Activated naive CD8-positive, alpha-beta T cell (primary cell): ENCODE data around the gene STAT6.

Experiments used
- H3K27ac Mint-ChIP-seq: one replicate; pipeline ENCODE4 v1.8.0; 2021; ENCODE audit warnings: mixed read lengths
- H3K27me3 Mint-ChIP-seq: one replicate; pipeline ENCODE4 v1.8.0; 2021; ENCODE audit warnings: mixed read lengths
- H3K36me3 Mint-ChIP-seq: one replicate; pipeline ENCODE4 v1.8.0; 2021; ENCODE audit warnings: mixed read lengths
- H3K4me1 Mint-ChIP-seq: one replicate; pipeline ENCODE4 v1.8.0; 2021; ENCODE audit warnings: low read depth, mixed read lengths
- H3K4me3 Mint-ChIP-seq: one replicate; pipeline ENCODE4 v1.8.0; 2021; ENCODE audit warnings: mild to moderate bottlenecking, mixed read lengths
- H3K9me3 Mint-ChIP-seq: one replicate; pipeline ENCODE4 v1.8.0; 2021; ENCODE audit warnings: low read depth, mixed read lengths

The STAT6 gene

DNA sequence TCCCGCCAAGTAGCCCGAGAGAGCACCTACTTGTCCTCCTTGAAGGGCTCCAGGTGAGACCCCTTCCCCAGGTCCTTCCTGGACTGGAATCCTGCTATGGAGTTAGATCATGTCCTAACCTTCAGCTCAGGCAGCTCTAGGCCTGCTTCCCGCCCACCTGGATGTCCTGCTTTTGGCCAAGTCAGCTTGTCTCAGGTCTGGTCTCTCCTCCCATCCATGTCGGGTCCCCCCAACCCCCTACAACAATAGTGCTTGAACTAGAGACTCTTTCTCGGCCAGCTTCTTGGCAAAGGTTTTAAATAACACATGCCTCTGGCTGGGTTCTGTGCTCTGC is 18.7 kb downstream of the STAT6 start:
- peaks cover 53% of the 10 kb centered on the region for H3K4me1 Mint-ChIP-seq
- no peaks in the 10 kb centered on the region for H3K27me3 Mint-ChIP-seq
- H3K9me3 Mint-ChIP-seq: no peaks in the 10 kb centered on the region
- H3K4me3 Mint-ChIP-seq: peak overlapping the region; percentile 74
- peaks cover 3% of the 10 kb centered on the region for H3K36me3 Mint-ChIP-seq
- H3K27ac Mint-ChIP-seq: peak overlapping the region; percentile 83

GRCh38 chr12:57091638-57092528 is 19.3 kb downstream of the STAT6 start:
- no peaks in the 10 kb centered on the region for H3K9me3 Mint-ChIP-seq
- H3K36me3 Mint-ChIP-seq: peaks cover 3% of the 10 kb centered on the region
- peak overlapping the region; percentile 95 for H3K4me3 Mint-ChIP-seq
- no peaks in the 10 kb centered on the region for H3K27me3 Mint-ChIP-seq
- peak overlapping the region; percentile 83 for H3K27ac Mint-ChIP-seq
- H3K4me1 Mint-ChIP-seq: peaks cover 53% of the 10 kb centered on the region

DNA sequence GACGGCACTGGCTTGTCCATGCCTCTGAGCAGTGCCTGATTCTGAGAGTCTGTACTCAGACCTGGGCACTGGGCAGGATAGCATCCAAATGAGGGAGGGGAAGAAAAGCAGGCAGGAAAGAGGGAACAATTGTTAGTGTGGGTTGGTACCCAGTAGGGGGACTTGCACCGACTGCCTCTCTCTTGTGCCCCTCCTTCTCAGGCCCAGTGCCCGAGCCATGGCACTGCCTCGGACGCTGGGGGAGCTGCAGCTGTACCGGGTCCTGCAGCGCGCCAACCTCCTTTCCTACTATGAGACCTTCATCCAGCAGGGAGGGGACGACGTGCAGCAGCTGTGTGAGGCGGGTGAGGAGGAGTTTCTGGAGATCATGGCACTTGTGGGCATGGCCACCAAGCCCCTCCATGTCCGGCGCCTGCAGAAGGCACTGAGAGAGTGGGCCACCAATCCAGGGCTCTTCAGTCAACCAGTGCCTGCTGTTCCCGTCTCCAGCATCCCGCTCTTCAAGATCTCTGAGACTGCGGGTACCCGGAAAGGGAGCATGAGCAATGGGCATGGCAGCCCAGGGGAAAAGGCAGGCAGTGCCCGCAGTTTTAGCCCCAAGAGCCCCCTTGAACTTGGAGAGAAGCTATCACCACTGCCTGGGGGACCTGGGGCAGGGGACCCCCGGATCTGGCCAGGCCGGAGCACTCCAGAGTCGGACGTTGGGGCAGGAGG is 20.1 kb downstream of the STAT6 start:
- Mint-ChIP-seq H3K36me3 (peaks cover under 1% of the 10 kb centered on the region), H3K27ac (peak overlapping the region; percentile 84), H3K4me1 (peaks cover 56% of the 10 kb centered on the region), H3K27me3 (no peaks in the 10 kb centered on the region), H3K4me3 (peak overlapping the region; percentile 95), H3K9me3 (no peaks in the 10 kb centered on the region)

DNA sequence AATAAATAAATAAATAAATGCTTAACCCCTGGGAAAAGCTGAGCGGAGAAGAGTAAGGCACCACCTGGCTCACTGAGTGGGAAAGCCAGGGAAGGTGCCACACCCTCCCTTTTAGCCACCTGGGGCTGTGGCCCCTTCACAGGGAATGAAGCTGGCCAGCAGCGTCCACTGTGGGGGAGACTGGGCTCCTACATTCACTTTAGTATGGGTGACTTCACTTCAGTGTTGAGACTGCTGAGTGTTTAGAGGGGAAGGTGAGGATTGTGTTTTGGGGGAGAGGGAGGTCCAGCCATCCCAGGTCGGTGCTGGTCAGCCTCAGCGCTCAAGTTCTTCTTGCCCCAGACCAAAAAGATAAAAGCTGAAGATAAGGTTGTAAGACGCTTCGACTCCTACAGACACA is 20.7 kb downstream of the STAT6 start:
- Mint-ChIP-seq H3K27ac (peak overlapping the region; percentile 84), H3K4me3 (peak overlapping the region; percentile 95), H3K36me3 (no peaks in the 10 kb centered on the region), H3K9me3 (no peaks in the 10 kb centered on the region), H3K27me3 (no peaks in the 10 kb centered on the region), H3K4me1 (peaks cover 61% of the 10 kb centered on the region)

DNA sequence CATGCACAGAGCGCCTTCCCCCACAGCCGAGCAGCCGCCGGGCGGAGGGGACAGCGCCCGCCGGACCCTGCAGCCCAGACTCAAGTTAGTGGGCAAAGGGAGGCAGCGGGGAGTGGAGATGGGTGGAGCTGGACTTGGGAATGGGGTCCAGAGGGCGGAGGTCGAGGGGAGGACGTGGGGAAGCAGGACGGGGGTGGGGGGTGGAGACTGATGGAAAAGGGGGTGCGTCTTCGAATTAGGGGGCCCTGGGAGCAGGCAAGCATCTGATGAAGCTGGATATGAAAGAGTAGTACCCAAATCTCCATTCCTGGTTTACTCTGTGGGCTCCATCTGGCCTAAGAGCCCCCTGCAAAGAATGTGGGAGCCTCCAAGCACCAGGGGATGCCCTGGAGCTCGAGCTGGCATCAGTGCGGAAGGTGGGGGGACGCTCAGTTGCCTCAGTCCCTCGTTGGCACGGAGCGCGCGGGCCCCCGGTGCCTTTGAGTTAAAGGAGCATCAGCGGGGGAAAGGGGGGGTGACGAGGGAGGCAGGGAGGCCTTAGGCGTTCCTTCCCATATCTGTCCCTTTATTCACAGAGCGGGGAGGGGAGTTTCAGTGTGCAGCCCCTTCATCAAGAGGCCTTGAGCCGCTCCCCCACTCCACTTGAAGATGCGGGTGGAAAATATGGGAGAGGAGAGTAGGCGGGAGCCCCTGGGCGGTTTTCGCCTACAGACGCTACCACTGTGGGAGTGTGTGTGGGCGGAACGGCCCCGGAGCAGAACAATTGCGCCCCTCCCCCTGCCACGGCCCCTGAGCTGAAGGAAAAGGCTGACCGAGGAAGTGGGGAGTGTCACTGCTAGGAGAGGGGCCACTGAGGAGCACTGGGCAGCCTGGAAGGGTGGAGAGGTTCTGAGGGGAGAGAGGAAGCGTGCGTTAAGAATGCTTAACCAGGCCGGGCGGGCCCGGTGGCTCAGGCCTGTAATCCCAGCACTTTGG is 21.6 kb downstream of the STAT6 start:
- Mint-ChIP-seq H3K4me1 (peaks cover 63% of the 10 kb centered on the region), H3K36me3 (no peaks in the 10 kb centered on the region), H3K4me3 (peak overlapping the region; percentile 95), H3K9me3 (no peaks in the 10 kb centered on the region), H3K27me3 (no peaks in the 10 kb centered on the region), H3K27ac (peak overlapping the region; percentile 89)

- peak within 1 kb of the TSS; percentile 95 for H3K4me3 Mint-ChIP-seq
- H3K27me3 Mint-ChIP-seq: no peaks in the 10 kb centered on the region
- H3K4me1 Mint-ChIP-seq: peaks cover 59% of the 10 kb centered on the region
- peak within 1 kb of the TSS; percentile 96 for H3K27ac Mint-ChIP-seq
- H3K36me3 Mint-ChIP-seq: no peaks in the 10 kb centered on the region
- H3K9me3 Mint-ChIP-seq: no peaks in the 10 kb centered on the region
Observed at GRCh38 chr12:57088354-57089270, 22.6 kb downstream of the STAT6 start, which contains the start of gene NAB2. TSS of gene NAB2 (plus strand) at chr12:57089114. CDS start at chr12:57089272, 158 bp downstream.

- Mint-ChIP-seq H3K9me3 (no peaks in the 10 kb centered on the region), H3K4me1 (peaks cover 58% of the 10 kb centered on the region), H3K4me3 (peak overlapping the region; percentile 93), H3K36me3 (no peaks in the 10 kb centered on the region), H3K27me3 (no peaks in the 10 kb centered on the region), H3K27ac (peak overlapping the region; percentile 96)
Observed at GRCh38 chr12:57087691-57088353, 23.3 kb downstream of the STAT6 start.

- Mint-ChIP-seq H3K4me1 (peaks cover 52% of the 10 kb centered on the region), H3K4me3 (peak overlapping the region; percentile 93), H3K27me3 (no peaks in the 10 kb centered on the region), H3K27ac (peak overlapping the region; percentile 97), H3K9me3 (no peaks in the 10 kb centered on the region), H3K36me3 (no peaks in the 10 kb centered on the region)
Observed at GRCh38 chr12:57087010-57087690, 24.0 kb downstream of the STAT6 start.

- peaks cover 46% of the 10 kb centered on the region for H3K4me1 Mint-ChIP-seq
- H3K4me3 Mint-ChIP-seq: peak overlapping the region; percentile 87
- H3K36me3 Mint-ChIP-seq: no peaks in the 10 kb centered on the region
- no peaks in the 10 kb centered on the region for H3K9me3 Mint-ChIP-seq
- H3K27me3 Mint-ChIP-seq: no peaks in the 10 kb centered on the region
- peak overlapping the region; percentile 97 for H3K27ac Mint-ChIP-seq
Observed at GRCh38 chr12:57086493-57087009, 24.6 kb downstream of the STAT6 start.

- no peaks in the 10 kb centered on the region for H3K9me3 Mint-ChIP-seq
- no peaks in the 10 kb centered on the region for H3K36me3 Mint-ChIP-seq
- peak overlapping the region; percentile 97 for H3K27ac Mint-ChIP-seq
- H3K4me1 Mint-ChIP-seq: peaks cover 44% of the 10 kb centered on the region
- no peaks in the 10 kb centered on the region for H3K27me3 Mint-ChIP-seq
- peak overlapping the region; percentile 87 for H3K4me3 Mint-ChIP-seq
Observed at GRCh38 chr12:57085999-57086492, 25.1 kb downstream of the STAT6 start.

DNA sequence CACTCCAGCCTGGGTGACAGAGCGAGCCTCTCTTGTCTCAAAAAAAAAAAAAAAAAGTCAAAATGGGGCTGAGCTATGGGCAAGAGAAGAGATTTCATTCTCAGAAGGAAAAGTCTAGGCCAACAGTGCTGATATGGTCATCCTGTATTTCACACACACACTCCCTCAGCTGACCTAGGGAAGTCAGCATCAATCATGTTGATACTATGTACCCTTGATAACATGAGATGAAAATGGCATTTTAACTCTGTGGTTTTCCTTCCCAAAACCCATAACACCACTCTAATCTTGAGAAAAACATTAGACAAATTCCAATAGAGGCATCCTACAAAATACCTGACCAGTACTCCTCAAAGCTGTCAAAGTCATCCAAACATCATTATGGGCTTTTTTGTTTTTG is 30.3 kb downstream of the STAT6 start:
- H3K4me3 Mint-ChIP-seq: no peak overlapping the region
- peak overlapping the region; percentile 78 for H3K27ac Mint-ChIP-seq
- H3K4me1 Mint-ChIP-seq: peaks cover 39% of the 10 kb centered on the region
- H3K9me3 Mint-ChIP-seq: no peaks in the 10 kb centered on the region
- no peaks in the 10 kb centered on the region for H3K27me3 Mint-ChIP-seq
- H3K36me3 Mint-ChIP-seq: no peaks in the 10 kb centered on the region

DNA sequence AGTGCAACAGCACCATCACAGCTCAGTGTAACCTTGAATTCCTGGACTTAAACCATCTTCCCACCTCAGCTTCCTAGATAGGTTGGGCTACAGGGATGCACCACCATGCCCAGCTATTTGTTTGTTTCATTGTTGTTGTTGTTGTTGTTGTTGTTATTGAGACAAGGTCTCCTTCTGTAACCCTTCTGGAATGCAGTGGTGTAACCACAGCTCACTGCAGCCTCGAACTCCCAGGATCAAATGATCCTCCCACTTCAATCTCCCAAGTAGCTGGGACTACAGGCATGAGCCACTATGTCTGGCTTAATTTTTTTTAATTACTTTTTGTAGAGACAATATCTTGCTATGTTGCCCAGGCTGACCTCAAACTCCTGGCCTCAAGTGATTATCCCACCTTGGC is 31.3 kb downstream of the STAT6 start:
- Mint-ChIP-seq H3K27ac (peak overlapping the region; percentile 34), H3K4me3 (peak overlapping the region; percentile 93)

More for the DNA sequence above, 31.3 kb downstream of the STAT6 start:
- peaks cover 28% of the 10 kb centered on the region for H3K4me1 Mint-ChIP-seq
- no peaks in the 10 kb centered on the region for H3K36me3 Mint-ChIP-seq
- no peaks in the 10 kb centered on the region for H3K9me3 Mint-ChIP-seq
- H3K27me3 Mint-ChIP-seq: no peaks in the 10 kb centered on the region
